Measurements from ENCODE around the gene PRSS27.

The PRSS27 gene

GRCh38 chr16:2755158-2755557 lies 35.1 kb upstream of the PRSS27 start:
- no peak overlapping the region for H3K27ac ChIP-seq (replicated peaks; ENCODE audit: low read length)
- H4K91ac ChIP-seq (ENCODE audit: low read depth, low read length, poor library complexity) = no peak overlapping the region
- no peak overlapping the region for H2BK15ac ChIP-seq (ENCODE audit: low read length)

GRCh38 chr16:2753733-2754020 lies 33.7 kb upstream of the PRSS27 start:
- peaks cover 6% of the 10 kb centered on the region for H3K79me1 ChIP-seq (ENCODE audit: low read depth, low read length)

More at GRCh38 chr16:2755158-2755557, 35.1 kb upstream of the PRSS27 start:
- no peak overlapping the region for H3K9ac ChIP-seq (ENCODE audit: low read depth, low read length, poor library complexity)
- H2BK120ac ChIP-seq (ENCODE audit: low read depth, low read length) = no peak overlapping the region
- H2BK5ac ChIP-seq (ENCODE audit: low read length) = no peak overlapping the region
- H4K8ac ChIP-seq (ENCODE audit: low read depth, low read length) = no peak overlapping the region
- no peak for DNase-seq (ENCODE audit: low spot score)
- H3K9me3 ChIP-seq (replicated peaks in 1 of 2; ENCODE audit: control insufficient read depth in 2 of 2, insufficient read depth in 1 of 2, low read depth in 1 of 2, low read length in 2 of 2) = peaks cover 3 to 4% of the 10 kb centered on the region in 2 donors
- no peak overlapping the region for H3K4ac ChIP-seq (ENCODE audit: low read length)
- H3K14ac ChIP-seq (ENCODE audit: low read length) = no peak overlapping the region
- no peak overlapping the region for H2BK12ac ChIP-seq (ENCODE audit: low read length)
- H3K27me3 ChIP-seq (ENCODE audit: control insufficient read depth in 3 of 3, insufficient read depth in 3 of 3, low read depth in 1 of 3, low read length in 3 of 3) = no peaks in the 10 kb centered on the region
- WGBS, 2 donors (ENCODE audit: extremely low coverage in 2 of 2, insufficient read length in 2 of 2, insufficient replicate concordance in 1 of 2) = 100% methylated on average over 1 of the region's 3 CpGs; no CpG with 5 or more reads in 1 of the 2 donors
- no peak overlapping the region for H3K18ac ChIP-seq (ENCODE audit: low read length)
- H2AK5ac ChIP-seq (ENCODE audit: low read depth, low read length) = no peak overlapping the region
- H3K4me1 ChIP-seq (ENCODE audit: control insufficient read depth in 2 of 2, insufficient read depth in 1 of 2, low read depth in 1 of 2, low read length in 2 of 2) = peaks cover 13 to 17% of the 10 kb centered on the region in 2 donors
- no peak overlapping the region for H3K4me2 ChIP-seq (ENCODE audit: insufficient read depth, low read length, poor library complexity, severe bottlenecking)
- no peak overlapping the region for H2AFZ ChIP-seq (ENCODE audit: low read length)
- peaks cover 6% of the 10 kb centered on the region for H3K79me1 ChIP-seq (ENCODE audit: low read depth, low read length)
- no peak overlapping the region for H3K23ac ChIP-seq (ENCODE audit: low read depth, low read length, poor library complexity)
- H3K36me3 ChIP-seq (replicated peaks in 1 of 2; ENCODE audit: control insufficient read depth in 2 of 2, insufficient read depth in 2 of 2, low read length in 2 of 2) = peaks cover 37 to 70% of the 10 kb centered on the region in 2 donors
- H3K4me3 ChIP-seq (ENCODE audit: low read length in 2 of 2) = peak overlapping the region in 1 of 2 donors; percentile 96

GRCh38 chr16:2752850-2753732 lies 33.1 kb upstream of the PRSS27 start:
- Histone ChIP-seq H2BK5ac (ENCODE audit: low read length) (peak overlapping the region; percentile 100), H2AFZ (ENCODE audit: low read length) (peak overlapping the region; percentile 94), H3K9ac (ENCODE audit: low read depth, low read length, poor library complexity) (peak overlapping the region; percentile 99), H2BK15ac (ENCODE audit: low read length) (no peak overlapping the region), H3K4me3 (ENCODE audit: low read length in 2 of 2) (peak overlapping the region; percentile 96 to 99), H2AK5ac (ENCODE audit: low read depth, low read length) (peak overlapping the region; percentile 86), H3K4me1 (ENCODE audit: control insufficient read depth in 2 of 2, insufficient read depth in 1 of 2, low read depth in 1 of 2, low read length in 2 of 2) (peaks cover 13 to 17% of the 10 kb centered on the region in 2 donors), H3K4me2 (ENCODE audit: insufficient read depth, low read length, poor library complexity, severe bottlenecking) (peak overlapping the region; percentile 48), H3K14ac (ENCODE audit: low read length) (peak overlapping the region; percentile 97), H3K4ac (ENCODE audit: low read length) (no peak overlapping the region), H3K27ac (replicated peaks; ENCODE audit: low read length) (peak overlapping the region; percentile 100), H3K9me3 (replicated peaks in 1 of 2; ENCODE audit: control insufficient read depth in 2 of 2, insufficient read depth in 1 of 2, low read depth in 1 of 2, low read length in 2 of 2) (no peaks in the 10 kb centered on the region), H3K18ac (ENCODE audit: low read length) (peak overlapping the region; percentile 100), H2BK12ac (ENCODE audit: low read length) (no peak overlapping the region), H2BK120ac (ENCODE audit: low read depth, low read length) (peak overlapping the region; percentile 73), H3K23ac (ENCODE audit: low read depth, low read length, poor library complexity) (peak overlapping the region; percentile 99), H4K8ac (ENCODE audit: low read depth, low read length) (no peak overlapping the region), H3K79me1 (ENCODE audit: low read depth, low read length) (peaks cover 6% of the 10 kb centered on the region), H4K91ac (ENCODE audit: low read depth, low read length, poor library complexity) (no peak overlapping the region), H3K27me3 (ENCODE audit: control insufficient read depth in 3 of 3, insufficient read depth in 3 of 3, low read depth in 1 of 3, low read length in 3 of 3) (no peaks in the 10 kb centered on the region), H3K36me3 (replicated peaks in 1 of 2; ENCODE audit: control insufficient read depth in 2 of 2, insufficient read depth in 2 of 2, low read length in 2 of 2) (peaks cover 20 to 64% of the 10 kb centered on the region in 2 donors)
- no CpG with 5 or more reads among the region's 82 CpGs for WGBS, 2 donors (ENCODE audit: extremely low coverage in 2 of 2, insufficient read length in 2 of 2, insufficient replicate concordance in 1 of 2)
- no peak for DNase-seq (ENCODE audit: low spot score)

More at GRCh38 chr16:2753733-2754020, 33.7 kb upstream of the PRSS27 start:
- no peak overlapping the region for H2AK5ac ChIP-seq (ENCODE audit: low read depth, low read length)
- no peak overlapping the region for H2AFZ ChIP-seq (ENCODE audit: low read length)
- H3K9me3 ChIP-seq (replicated peaks in 1 of 2; ENCODE audit: control insufficient read depth in 2 of 2, insufficient read depth in 1 of 2, low read depth in 1 of 2, low read length in 2 of 2) = no peaks in the 10 kb centered on the region
- peak overlapping the region; percentile 96 to 99 for H3K4me3 ChIP-seq (ENCODE audit: low read length in 2 of 2)
- H2BK15ac ChIP-seq (ENCODE audit: low read length) = no peak overlapping the region
- no peak overlapping the region for H4K8ac ChIP-seq (ENCODE audit: low read depth, low read length)
- no peak overlapping the region for H3K4ac ChIP-seq (ENCODE audit: low read length)
- H3K9ac ChIP-seq (ENCODE audit: low read depth, low read length, poor library complexity) = peak overlapping the region; percentile 24
- no peak overlapping the region for H3K23ac ChIP-seq (ENCODE audit: low read depth, low read length, poor library complexity)
- no peak overlapping the region for H2BK120ac ChIP-seq (ENCODE audit: low read depth, low read length)
- no CpG with 5 or more reads among the region's 7 CpGs for WGBS, 2 donors (ENCODE audit: extremely low coverage in 2 of 2, insufficient read length in 2 of 2, insufficient replicate concordance in 1 of 2)
- H3K27me3 ChIP-seq (ENCODE audit: control insufficient read depth in 3 of 3, insufficient read depth in 3 of 3, low read depth in 1 of 3, low read length in 3 of 3) = no peaks in the 10 kb centered on the region
- DNase-seq (ENCODE audit: low spot score) = no peak
- no peak overlapping the region for H3K14ac ChIP-seq (ENCODE audit: low read length)
- peaks cover 25 to 70% of the 10 kb centered on the region in 2 donors for H3K36me3 ChIP-seq (replicated peaks in 1 of 2; ENCODE audit: control insufficient read depth in 2 of 2, insufficient read depth in 2 of 2, low read length in 2 of 2)
- no peak overlapping the region for H2BK12ac ChIP-seq (ENCODE audit: low read length)
- H3K18ac ChIP-seq (ENCODE audit: low read length) = no peak overlapping the region
- no peak overlapping the region for H4K91ac ChIP-seq (ENCODE audit: low read depth, low read length, poor library complexity)
- H3K4me2 ChIP-seq (ENCODE audit: insufficient read depth, low read length, poor library complexity, severe bottlenecking) = peak overlapping the region; percentile 48
- H3K4me1 ChIP-seq (ENCODE audit: control insufficient read depth in 2 of 2, insufficient read depth in 1 of 2, low read depth in 1 of 2, low read length in 2 of 2) = peaks cover 13 to 17% of the 10 kb centered on the region in 2 donors
- no peak overlapping the region for H2BK5ac ChIP-seq (ENCODE audit: low read length)
- no peak overlapping the region for H3K27ac ChIP-seq (replicated peaks; ENCODE audit: low read length)
